Right lobe of liver (tissue), 6 donors: ENCODE results near the gene CEP95. TPM values are rescaled to one million over a fixed set of nuclear protein-coding genes. Genes with fewer than 3 reads are reported as not detected.

Experiments
- ATAC-seq, 4 donors: fragments of 200-7000 bp; cut with Tn5 transposase; one replicate each; pipeline ENCODE4 v1.9.1; 2020; ENCODE audit warnings: mild to moderate bottlenecking in 4 of 4, moderate library complexity in 4 of 4
- DNase-seq, 3 donors: peaks; one replicate each; pipeline ENCODE4 v3.0.0-alpha.2; 2020
- H3K27ac ChIP-seq, 3 donors: fragments of 200-600 bp; one replicate each; pipeline ENCODE4 v1.8.0; 2022
- H3K27me3 ChIP-seq, 2 donors: fragments of 200-600 bp; one replicate each; pipeline ENCODE4 v1.8.0; 2022
- H3K36me3 ChIP-seq, 4 donors: fragments of 200-600 bp; sonication (generic) in 1 of 4; one replicate each; pipeline versions ENCODE4 v1.5.1 to v1.8.0; 2017 to 2022; ENCODE audit warnings: control low read depth in 1 of 4
- H3K4me1 ChIP-seq, 4 donors: fragments of 200-600 bp; sonication (generic) in 1 of 4; one replicate each; pipeline versions ENCODE4 v1.5.1 to v1.8.0; 2017 to 2022; ENCODE audit warnings: control low read depth in 1 of 4
- H3K4me3 ChIP-seq, 3 donors: fragments of 200-600 bp; one replicate each; pipeline ENCODE4 v1.8.0; 2022
- H3K9me3 ChIP-seq, 4 donors: fragments of 200-600 bp; sonication (generic) in 1 of 4; one replicate each; pipeline versions ENCODE4 v1.5.1 to v1.8.0; 2017 to 2022; ENCODE audit warnings: control low read depth in 1 of 4
- POLR2A ChIP-seq: fragments of 450-650 bp; IDR thresholded peaks from one replicate; pipeline ENCODE4 v1.6.1; 2017; ENCODE audit warnings: antibody characterized with exemption, mild to moderate bottlenecking
- WGBS: methylation state at CpG from one replicate; pipeline ENCODE4 v1.1.6; 2018; ENCODE audit warnings: low coverage, low lambda C conversion rate; ENCODE audit not compliant: insufficient coverage; ENCODE audit errors: missing lambda C conversion rate; 5-methylcytosine and 5-hydroxymethylcytosine counted together
- intact Hi-C, 2 donors: fragments of 100-400 bp; cut with DNase I; formaldehyde crosslinking; loops; one replicate each; pipeline versions ENCODE4 v1.11.2 to v1.14.1; 2022
- total RNA-seq, 6 experiments: library from RNA; depleted of rRNA in 2 of 6; stranded (reverse); fragments of >200 nt in 2 of 6; fragmentation: NEBNext Ultra II Directional in 3 of 6; extraction: Animal tissue kit (Norgen Biotek cat#: 25700) in 3 of 6; gene quantifications; one replicate each; pipeline versions ENCODE4 v1.1.0 to v1.2.4, GENCODE V29; 2016 to 2023
- TF ChIP-seq, protein P1 (sequence below), 4 donors: fragments of 200-600 bp in 3 of 4; fragments of 450-650 bp in 1 of 4; IDR thresholded peaks; one replicate each; pipeline versions ENCODE4 v1.5.1 to v1.8.0; 2016 to 2022; ENCODE audit warnings: antibody characterized with exemption in 4 of 4, mild to moderate bottlenecking in 2 of 4
- donor health status: DM: no; HTN: yes; CAD: no.
- donor health status: DM: no; HTN: no; CAD: no.
- donor health status: DM: no; HTN: no; CAD: no.
- donor health status: DM: no; HTN: yes; CAD: no.
- donor health status: DM: no; HTN: yes; CAD: no.

The CEP95 gene
- total RNA-seq, 6 experiments from 2014 or later = 11.0 to 27.6 (median 14.0) TPM

GRCh38 chr17:64508683-64509082 lies 1.9 kb downstream of the CEP95 start:
- WGBS = 82% methylated on average over 2 of the region's 2 CpGs
- Histone ChIP-seq H3K27ac (no peak overlapping the region), H3K4me1 (peaks cover 0 to 24% (median 7%) of the 10 kb centered on the region in 4 donors), H3K27me3 (no peaks in the 10 kb centered on the region), H3K9me3 (no peaks in the 10 kb centered on the region), H3K4me3 (no peak overlapping the region), H3K36me3 (peaks cover 3 to 57% (median 25%) of the 10 kb centered on the region in 4 donors)
- TF ChIP-seq, protein P1, sequence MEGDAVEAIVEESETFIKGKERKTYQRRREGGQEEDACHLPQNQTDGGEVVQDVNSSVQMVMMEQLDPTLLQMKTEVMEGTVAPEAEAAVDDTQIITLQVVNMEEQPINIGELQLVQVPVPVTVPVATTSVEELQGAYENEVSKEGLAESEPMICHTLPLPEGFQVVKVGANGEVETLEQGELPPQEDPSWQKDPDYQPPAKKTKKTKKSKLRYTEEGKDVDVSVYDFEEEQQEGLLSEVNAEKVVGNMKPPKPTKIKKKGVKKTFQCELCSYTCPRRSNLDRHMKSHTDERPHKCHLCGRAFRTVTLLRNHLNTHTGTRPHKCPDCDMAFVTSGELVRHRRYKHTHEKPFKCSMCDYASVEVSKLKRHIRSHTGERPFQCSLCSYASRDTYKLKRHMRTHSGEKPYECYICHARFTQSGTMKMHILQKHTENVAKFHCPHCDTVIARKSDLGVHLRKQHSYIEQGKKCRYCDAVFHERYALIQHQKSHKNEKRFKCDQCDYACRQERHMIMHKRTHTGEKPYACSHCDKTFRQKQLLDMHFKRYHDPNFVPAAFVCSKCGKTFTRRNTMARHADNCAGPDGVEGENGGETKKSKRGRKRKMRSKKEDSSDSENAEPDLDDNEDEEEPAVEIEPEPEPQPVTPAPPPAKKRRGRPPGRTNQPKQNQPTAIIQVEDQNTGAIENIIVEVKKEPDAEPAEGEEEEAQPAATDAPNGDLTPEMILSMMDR (IDR thresholded peaks at IDR 0.05) = no peak
- no peak for TF ChIP-seq POLR2A
- intact Hi-C loops = no loop called here
- no peak for ATAC-seq
- DNase-seq = no peak

DNA sequence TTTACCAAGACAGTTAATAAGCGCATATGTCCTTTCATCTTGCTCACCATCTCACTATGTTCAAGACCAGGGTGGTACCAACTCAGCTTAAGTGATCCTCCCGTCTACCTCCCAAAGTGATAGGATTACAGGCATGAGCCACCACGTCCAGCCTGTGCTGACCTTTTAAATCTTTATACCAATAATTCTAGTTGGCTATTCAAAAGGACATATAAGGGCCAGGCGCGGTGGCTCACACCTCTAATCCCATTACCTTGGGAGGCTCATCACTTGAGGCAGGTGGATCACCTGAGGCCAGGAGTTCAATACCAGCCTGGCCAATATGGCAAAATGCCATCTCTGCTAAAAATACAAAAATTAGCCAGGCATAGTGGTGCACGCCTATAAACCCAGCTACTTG lies 2.4 kb downstream of the CEP95 start:
- intact Hi-C loops = no loop called here
- TF ChIP-seq, protein P1 (IDR thresholded peaks at IDR 0.05) = no peak
- no peak for TF ChIP-seq POLR2A
- DNase-seq (no peak), ATAC-seq (no peak)
- Histone ChIP-seq H3K4me1 (peaks cover 0 to 19% (median 4%) of the 10 kb centered on the region in 4 donors), H3K9me3 (no peaks in the 10 kb centered on the region), H3K4me3 (no peak overlapping the region), H3K27me3 (no peaks in the 10 kb centered on the region), H3K27ac (no peak overlapping the region), H3K36me3 (peaks cover 0 to 56% (median 21%) of the 10 kb centered on the region in 4 donors)
- WGBS = 96% methylated on average over 6 of the region's 6 CpGs

DNA sequence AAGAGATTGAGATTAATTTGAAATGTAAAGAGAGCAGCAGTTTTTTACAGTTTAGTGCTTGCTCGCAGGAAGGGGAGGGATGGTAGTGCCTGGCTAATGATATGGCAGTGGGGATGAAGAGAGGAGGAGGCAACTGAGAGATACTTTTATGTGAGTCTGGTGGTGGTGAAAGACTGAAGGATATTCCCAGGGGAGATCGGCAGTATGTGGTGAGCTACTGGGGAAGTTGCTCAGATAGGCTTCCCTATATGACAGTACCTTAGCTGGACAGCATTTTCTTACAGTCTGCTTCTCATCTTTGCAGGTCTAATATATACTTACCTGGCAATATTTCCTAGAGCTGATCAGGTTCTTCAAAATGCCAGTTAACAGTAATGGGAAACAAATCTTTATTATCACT lies 8.6 kb downstream of the CEP95 start:
- TF ChIP-seq, protein P1 (IDR thresholded peaks at IDR 0.05) = no peak
- TF ChIP-seq POLR2A = no peak
- DNase-seq (no peak), ATAC-seq (no peak)
- 88% methylated on average over 2 of the region's 2 CpGs for WGBS
- H3K9me3 ChIP-seq = no peaks in the 10 kb centered on the region
- no peak overlapping the region for H3K4me3 ChIP-seq
- no peaks in the 10 kb centered on the region for H3K4me1 ChIP-seq
- intact Hi-C loops = no loop called here
- no peak overlapping the region for H3K27ac ChIP-seq
- H3K27me3 ChIP-seq = no peaks in the 10 kb centered on the region
- H3K36me3 ChIP-seq = peaks cover 0 to 93% (median 25%) of the 10 kb centered on the region in 4 donors

- TF ChIP-seq POLR2A = no peak
- TF ChIP-seq, protein P1 (IDR thresholded peaks at IDR 0.05) = no peak
- DNase-seq (no peak), ATAC-seq (no peak)
- Histone ChIP-seq H3K36me3 (peaks cover 0 to 93% (median 26%) of the 10 kb centered on the region in 4 donors), H3K9me3 (no peaks in the 10 kb centered on the region), H3K4me1 (no peaks in the 10 kb centered on the region), H3K4me3 (no peak overlapping the region), H3K27me3 (no peaks in the 10 kb centered on the region), H3K27ac (no peak overlapping the region)
- WGBS = 94% methylated on average over 1 of the region's 1 CpG
- intact Hi-C loops = no loop called here
Observed at GRCh38 chr17:64515829-64516228, 9.1 kb downstream of the CEP95 start.

DNA sequence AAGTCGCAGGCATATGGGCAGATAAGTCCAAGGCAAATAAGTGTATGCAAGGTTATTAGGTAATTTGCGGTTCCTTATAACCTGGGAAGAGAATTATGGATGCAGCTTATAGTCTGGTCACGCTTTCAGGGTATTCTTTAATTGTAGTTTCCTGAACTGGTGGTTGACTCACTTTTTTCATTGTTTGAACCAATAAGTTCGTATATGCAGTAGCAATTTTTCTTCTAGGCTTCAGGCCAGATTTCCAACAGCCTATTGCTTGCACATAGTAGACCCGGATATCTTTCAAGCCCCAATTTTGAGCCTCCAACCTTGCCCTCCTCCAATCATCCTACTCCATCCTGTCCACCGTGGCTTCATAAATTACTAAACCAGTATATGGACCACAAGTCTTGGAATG lies 12.8 kb downstream of the CEP95 start:
- H3K36me3 ChIP-seq = peaks cover 0 to 98% (median 34%) of the 10 kb centered on the region in 4 donors

More for the DNA sequence above, 12.8 kb downstream of the CEP95 start:
- intact Hi-C loops = no loop called here
- no peaks in the 10 kb centered on the region for H3K27me3 ChIP-seq
- TF ChIP-seq POLR2A = no peak
- TF ChIP-seq, protein P1 (IDR thresholded peaks at IDR 0.05) = no peak
- no peak for ATAC-seq
- no peaks in the 10 kb centered on the region for H3K4me1 ChIP-seq
- H3K4me3 ChIP-seq = no peak overlapping the region
- WGBS = 88% methylated on average over 6 of the region's 6 CpGs
- H3K9me3 ChIP-seq = no peaks in the 10 kb centered on the region
- DNase-seq = no peak
- H3K27ac ChIP-seq = no peak overlapping the region
